GM12892 (cell line): ENCODE data around the gene MICAL2.

Experiments used
- POLR2A ChIP-seq: IDR thresholded peaks from 2 replicates; pipeline ENCODE4 v1.6.1; 2011; ENCODE audit warnings: low read depth, low read length, control low read depth
- POLR2AphosphoS5 ChIP-seq: IDR thresholded peaks from 2 replicates; pipeline ENCODE4 v1.6.1; 2011; ENCODE audit warnings: low read depth, low read length, control low read depth

DNA sequence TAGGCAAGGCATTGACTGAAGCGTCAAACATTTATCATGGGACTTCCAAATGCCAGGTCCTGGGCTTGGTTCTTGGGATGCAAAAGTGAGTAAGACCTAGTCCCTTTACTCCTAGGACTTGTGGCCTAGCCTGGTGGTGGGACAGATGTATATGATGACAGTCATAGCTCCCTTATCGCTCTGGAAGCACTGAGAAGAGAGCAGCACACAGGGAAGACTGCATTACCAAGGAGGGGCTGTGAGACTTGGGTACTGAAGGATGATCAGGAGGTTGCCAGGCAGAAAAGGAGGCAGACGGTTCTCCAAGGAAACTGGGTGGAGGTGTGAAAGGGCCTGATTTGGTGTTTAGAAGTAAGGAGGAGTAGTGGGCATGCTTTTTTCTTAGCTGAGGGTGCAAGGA is 32.5 kb downstream of the MICAL2 start:
- no peak for TF ChIP-seq POLR2A
- TF ChIP-seq POLR2AphosphoS5 = no peak
